D721Med (cell line): ENCODE measurements around the gene NAV2.

Experiments
- DNase-seq: peaks from one replicate; pipeline ENCODE4 v3.0.0; 2011; ENCODE audit warnings: low spot score; ENCODE audit not compliant: insufficient read length
- FAIRE-seq: peaks from 2 replicates; lab custom pipeline; 2011; peaks lifted over from hg19 to GRCh38; lab: Jason Lieb, UNC
- CTCF ChIP-seq: IDR thresholded peaks from 2 replicates; pipeline ENCODE4 v1.5.1; 2012; ENCODE audit warnings: mild to moderate bottlenecking, control low read depth; ENCODE audit not compliant: insufficient read depth; ENCODE audit errors: missing control alignments

Gene NAV2

GRCh38 chr11:19672586-19673206, 39.9 kb upstream of the NAV2 start:
- FAIRE-seq (no peak), DNase-seq (peak; percentile 34)
- TF ChIP-seq CTCF: no peak

GRCh38 chr11:19673924-19674729, 38.5 kb upstream of the NAV2 start:
- FAIRE-seq (no peak), DNase-seq (no peak)
- no peak for TF ChIP-seq CTCF

- FAIRE-seq (no peak), DNase-seq (no peak)
Observed at GRCh38 chr11:19674836-19675235, 37.8 kb upstream of the NAV2 start.

GRCh38 chr11:19675397-19675796, 37.2 kb upstream of the NAV2 start:
- DNase-seq: no peak
- no peak for FAIRE-seq
- TF ChIP-seq CTCF: no peak

More at GRCh38 chr11:19674836-19675235, 37.8 kb upstream of the NAV2 start:
- TF ChIP-seq CTCF: no peak

- FAIRE-seq (no peak), DNase-seq (no peak)
- no peak for TF ChIP-seq CTCF
Observed at GRCh38 chr11:19676475-19677380, 35.9 kb upstream of the NAV2 start.

GRCh38 chr11:19677381-19678080, 35.1 kb upstream of the NAV2 start:
- no peak for DNase-seq
- FAIRE-seq: no peak
- TF ChIP-seq CTCF: no peak
